HCEC 1CT (cell line): ENCODE results near the gene TSPAN3.

ENCODE experiments used
- DNase-seq: peaks from one replicate; pipeline ENCODE4 v3.0.0-alpha.2; 2017

The TSPAN3 gene

GRCh38 chr15:77002954-77003912 lies 67.7 kb downstream of the TSPAN3 start:
- no peak for DNase-seq

GRCh38 chr15:77002436-77002835 lies 68.5 kb downstream of the TSPAN3 start:
- no peak for DNase-seq

- DNase-seq = no peak
These were observed 68.9 kb downstream of the TSPAN3 start for GRCh38 chr15:77001966-77002365.

- no peak for DNase-seq
These were observed 69.6 kb downstream of the TSPAN3 start for GRCh38 chr15:77001351-77001750.

GRCh38 chr15:76999996-77000395 lies 70.9 kb downstream of the TSPAN3 start:
- no peak for DNase-seq

- DNase-seq = no peak
These were observed 72.1 kb downstream of the TSPAN3 start for GRCh38 chr15:76998663-76999285.

- peak; percentile 7 for DNase-seq
These were observed 74.1 kb downstream of the TSPAN3 start for GRCh38 chr15:76996526-76997401.

GRCh38 chr15:76996076-76996525 lies 74.8 kb downstream of the TSPAN3 start:
- no peak for DNase-seq

- no peak for DNase-seq
These were observed 75.7 kb downstream of the TSPAN3 start, which contains the start of gene PSTPIP1 for GRCh38 chr15:76994971-76995945. TSS of gene PSTPIP1 (plus strand) at chr15:76995126. CDS start at chr15:76995574, 448 bp downstream.

- no peak for DNase-seq
These were observed 76.4 kb downstream of the TSPAN3 start for GRCh38 chr15:76994496-76994895.

- DNase-seq = no peak
These were observed 76.9 kb downstream of the TSPAN3 start for GRCh38 chr15:76994001-76994400.

GRCh38 chr15:76993114-76993725 lies 77.7 kb downstream of the TSPAN3 start:
- DNase-seq = no peak

- no peak for DNase-seq
These were observed 78.9 kb downstream of the TSPAN3 start for GRCh38 chr15:76991741-76992645.
